ENCODE results near the gene AKR1B1. TPM values are rescaled to one million over a fixed set of nuclear protein-coding genes. Genes with fewer than 3 reads are reported as not detected.

The AKR1B1 gene
- total RNA-seq (2021), result 166 and 171 TPM in 2 replicates
- long read RNA-seq, transcript AKR1B1-201 (10 exons, 1,409 nt), result major isoform, 956 of 1,027 reads
- long read RNA-seq, partial matches to known transcripts, result 22 of 1,027 reads
- long read RNA-seq, other reads (novel, unspliced or antisense), result 49 of 1,027 reads

- no CpG with 5 or more reads among the region's 61 CpGs for WGBS (ENCODE audit: extremely low coverage, insufficient read length, low lambda C conversion rate)
- Histone ChIP-seq H4K5ac (ENCODE audit: insufficient read length, low read depth, low read length) (no peak within 1 kb of the TSS), H4K20me1 (ENCODE audit: control insufficient read depth, insufficient read depth, insufficient read length) (no peaks in the 10 kb centered on the region), H4K8ac (replicated peaks; ENCODE audit: insufficient read length, low read depth, low read length) (no peak within 1 kb of the TSS), H3K79me2 (ENCODE audit: insufficient read depth, low read length) (peaks cover 2% of the 10 kb centered on the region; the same call in 1 of the 2 replicates), H2AK5ac (ENCODE audit: insufficient read length, low read length) (no peak within 1 kb of the TSS), H3K23me2 (ENCODE audit: insufficient read length, low read depth, low read length, poor library complexity, severe bottlenecking) (peaks cover 4% of the 10 kb centered on the region), H2BK120ac (ENCODE audit: low read depth, low read length, poor library complexity, severe bottlenecking) (no peak within 1 kb of the TSS), H3K27me3 (ENCODE audit: insufficient read depth, low read length) (no peaks in the 10 kb centered on the region; the same call in 1 of the 2 replicates), H3K4me2 (ENCODE audit: insufficient read depth, insufficient read length, low read length) (peak within 1 kb of the TSS; percentile 80), H3K18ac (ENCODE audit: insufficient read length, low read depth, low read length) (peak within 1 kb of the TSS; percentile 56), H3K9ac (ENCODE audit: extremely low read depth, insufficient read length, low read length) (peak within 1 kb of the TSS; percentile 57), H3K4me1 (ENCODE audit: insufficient read depth, low read length) (no peaks in the 10 kb centered on the region), H2BK12ac (ENCODE audit: insufficient read length, low read depth, low read length) (no peak within 1 kb of the TSS), H2BK15ac (ENCODE audit: low read depth, low read length) (no peak within 1 kb of the TSS), H3T11ph (ENCODE audit: low read length) (no peak within 1 kb of the TSS), H3K4ac (ENCODE audit: low read depth, low read length) (no peak within 1 kb of the TSS), H2BK5ac (ENCODE audit: insufficient read length, low read length) (no peak within 1 kb of the TSS), H3K23ac (ENCODE audit: insufficient read length, low read depth, low read length) (no peak within 1 kb of the TSS), H3K79me1 (ENCODE audit: insufficient read depth, low read depth, low read length, poor library complexity, severe bottlenecking) (peaks cover 6% of the 10 kb centered on the region), H3K27ac (ENCODE audit: insufficient read length, low read depth, low read length) (no peak within 1 kb of the TSS), H2AFZ (ENCODE audit: low read length) (peak within 1 kb of the TSS; percentile 90), H3K9me3 (ENCODE audit: control insufficient read depth, low read depth, low read length) (no peaks in the 10 kb centered on the region), H3K14ac (ENCODE audit: insufficient read depth, low read length) (peak within 1 kb of the TSS; percentile 85), H4K91ac (ENCODE audit: insufficient read length, low read depth, low read length) (no peak within 1 kb of the TSS), H2BK20ac (ENCODE audit: low read depth, low read length, poor library complexity, severe bottlenecking) (no peak within 1 kb of the TSS), H3K56ac (ENCODE audit: insufficient read length, low read depth, low read length) (no peak within 1 kb of the TSS)
- Mint-ChIP-seq H3K9me3 (peaks cover 0 to 2% of the 10 kb centered on the region in 2 experiments; a peak in 2 of 5 replicates), H3K27me3 (ENCODE audit: low read depth) (peaks cover 15% of the 10 kb centered on the region), H3K36me3 (ENCODE audit: insufficient read depth in 1 of 3, low read depth in 3 of 3) (peaks cover 15 to 28% (median 28%) of the 10 kb centered on the region in 3 experiments), H3K4me3 (peak within 1 kb of the TSS; percentile 80 to 89), H3K4me1 (peaks cover 15 to 16% of the 10 kb centered on the region in 2 experiments), H3K27ac (peak within 1 kb of the TSS in 1 of 3 experiments; percentile 34; a peak in 1 of 7 replicates)
- DNase-seq, result peak; percentile 96
- TF ChIP-seq CTCF (conservative IDR thresholded peaks at IDR 0.05), result peak; percentile 64
These were observed at the start of gene AKR1B1 for GRCh38 chr7:134458806-134459698. Gene AKR1B1, minus strand, starts transcription at chr7:134459100. Its CDS starts 38 bp downstream, at chr7:134459062.

Data from H9 (cell line).